Limb (tissue), 2 donors: ENCODE measurements around the gene OR51A4.
A peak's percentile ranks its signal among the peaks of the same experiment; 100 is the strongest.
"Not testable (repeated sequence)": the region's sequence is repeated elsewhere in the genome, so short reads cannot be mapped to it uniquely, and the experiment has no call there.

Experiments used
- DNase-seq, 2 donors: peaks; one replicate each; pipeline ENCODE4 v3.0.0-alpha.2; 2016; ENCODE audit errors: extremely low spot score in 2 of 2

The OR51A4 gene

GRCh38 chr11:4947505-4947904, at the start of gene OR51A4:
OR51A4 (minus strand) TSS chr11:4947605; CDS start chr11:4947100, 505 bp downstream.
- no peak for DNase-seq

GRCh38 chr11:4994551-4994950, 47.1 kb upstream of the OR51A4 start, which contains the start of gene OR51L1:
OR51L1 (plus strand) TSS chr11:4994851; CDS start chr11:4998983, 4,132 bp downstream.
- DNase-seq, result no peak

GRCh38 chr11:4991060-4991459, 43.7 kb upstream of the OR51A4 start:
- no peak for DNase-seq

- no peak for DNase-seq
Measured at GRCh38 chr11:4983841-4984240, 36.4 kb upstream of the OR51A4 start.

GRCh38 chr11:4982678-4983077, 35.3 kb upstream of the OR51A4 start:
- DNase-seq, result no peak

- DNase-seq, result peak in 1 of 2 donors; percentile 51
Measured at GRCh38 chr11:4979036-4979435, 31.6 kb upstream of the OR51A4 start.

- no peak for DNase-seq
Measured at GRCh38 chr11:4975436-4975835, 28.0 kb upstream of the OR51A4 start.

- DNase-seq, result peak in 1 of 2 donors; percentile 17
Measured at GRCh38 chr11:4962816-4963215, 15.4 kb upstream of the OR51A4 start.

- DNase-seq, result no peak
Measured at GRCh38 chr11:4960877-4961276, 13.5 kb upstream of the OR51A4 start.

GRCh38 chr11:4957396-4957795, 10.0 kb upstream of the OR51A4 start:
- DNase-seq, result no peak

- not testable (repeated sequence) for DNase-seq
Measured at GRCh38 chr11:4955613-4956012, 8.2 kb upstream of the OR51A4 start, which contains the start of gene OR51A2. OR51A2 (minus strand) TSS chr11:4955713; CDS start chr11:4955713, 0 bp downstream.

- no peak for DNase-seq
Measured at GRCh38 chr11:4936745-4937144, 10.7 kb downstream of the OR51A4 start.

- DNase-seq, result no peak
Measured at GRCh38 chr11:4932751-4933150, 14.7 kb downstream of the OR51A4 start.

- no peak for DNase-seq
Measured at GRCh38 chr11:4926608-4927007, 20.8 kb downstream of the OR51A4 start.

- DNase-seq, result no peak
Measured at GRCh38 chr11:4924239-4924638, 23.2 kb downstream of the OR51A4 start, which contains the start of gene OR51G1. OR51G1 (minus strand) TSS chr11:4924339; CDS start chr11:4924339, 0 bp downstream.

- no peak for DNase-seq
Measured at GRCh38 chr11:4922304-4922703, 25.1 kb downstream of the OR51A4 start.

GRCh38 chr11:4921796-4922195, 25.6 kb downstream of the OR51A4 start:
- DNase-seq, result no peak

GRCh38 chr11:4919250-4919649, 28.2 kb downstream of the OR51A4 start, which contains the start of gene OR51G2:
OR51G2 (minus strand) TSS chr11:4919350; CDS start chr11:4915663, 3,687 bp downstream.
- no peak for DNase-seq

GRCh38 chr11:4916581-4916980, 30.8 kb downstream of the OR51A4 start:
- no peak for DNase-seq

- no peak for DNase-seq
Measured at GRCh38 chr11:4903484-4903883, 43.9 kb downstream of the OR51A4 start, which contains the start of gene OR51A7. OR51A7 (plus strand) TSS chr11:4903783; CDS start chr11:4907370, 3,587 bp downstream.
